Measurements from ENCODE around the gene ARMH3.

GRCh38 chr10:101859530-101859929 lies 196.4 kb downstream of the ARMH3 start:
- TF ChIP-seq CTCF (IDR thresholded peaks at IDR 0.05; ENCODE audit: low read depth, low read length), result no peak
- no peak for TF ChIP-seq POLR2A (IDR thresholded peaks at IDR 0.05; ENCODE audit: extremely low read depth, insufficient read length)
